HepG2 (cell line): ENCODE measurements around the gene MARK2.

ENCODE experiments used
- PBX2 ChIP-seq: IDR thresholded peaks from 2 replicates; pipeline ENCODE4 v1.6.1; 2016; ENCODE audit warnings: control low read depth
- REXO4 ChIP-seq: sonication (generic); formaldehyde crosslinking; IDR thresholded peaks from 2 replicates; pipeline ENCODE4 v1.8.0; 2022; ENCODE audit warnings: missing genetic modification reagents, mild to moderate bottlenecking, borderline replicate concordance
- ZFP41 ChIP-seq: sonication (generic); formaldehyde crosslinking; IDR thresholded peaks from 2 replicates; pipeline ENCODE4 v1.4.0; 2020; ENCODE audit warnings: mild to moderate bottlenecking, missing genetic modification reagents, borderline replicate concordance

- no peak for TF ChIP-seq PBX2 (CRISPR knock-in tag)
- TF ChIP-seq REXO4 (CRISPR knock-in tag) = no peak
- no peak for TF ChIP-seq ZFP41
These were observed 6.4 kb downstream of the MARK2 start for GRCh38 chr11:63845303-63845702.
